K562 (cell line): ENCODE results near the gene UMODL1.

Source experiments
- CC2D1A ChIP-seq: fragments of 450-650 bp; IDR thresholded peaks from 2 replicates; pipeline ENCODE4 v1.6.1; 2017; ENCODE audit warnings: mild to moderate bottlenecking
- CREBBP ChIP-seq: IDR thresholded peaks from one replicate; pipeline ENCODE4 v1.6.1; 2012; ENCODE audit warnings: low read depth, mild to moderate bottlenecking, control low read depth, inconsistent platforms, low read length
- EP300 ChIP-seq: IDR thresholded peaks from 2 replicates; pipeline ENCODE4 v1.6.1; 2012; ENCODE audit warnings: low read length, improper control_type of control experiment
- FOXM1 ChIP-seq, 2 experiments: fragments of 450-650 bp in 1 of 2; sonication (generic) in 1 of 2; formaldehyde crosslinking in 1 of 2; IDR thresholded peaks; 2 replicates each; pipeline versions ENCODE4 v1.6.1 to v1.9.0; 2017 to 2022; ENCODE audit warnings: low read depth in 2 of 2, mild to moderate bottlenecking in 2 of 2, missing genetic modification reagents in 1 of 2, moderate library complexity in 1 of 2
- PTRF ChIP-seq: fragments of 450-650 bp; IDR thresholded peaks from 2 replicates; pipeline ENCODE4 v1.6.1; 2016; ENCODE audit warnings: mild to moderate bottlenecking, missing genetic modification characterization, missing compliant biosample characterization
- TCF7L2 ChIP-seq: fragments of 150-350 bp; IDR thresholded peaks from 2 replicates; pipeline ENCODE4 v1.6.1; 2016; ENCODE audit warnings: low read depth, mild to moderate bottlenecking, low read length, moderate library complexity
- ZNF124 ChIP-seq: sonication (generic); formaldehyde crosslinking; IDR thresholded peaks from 2 replicates; pipeline ENCODE4 v1.8.1; 2022; ENCODE audit warnings: missing genetic modification reagents
- ZNF146 ChIP-seq: IDR thresholded peaks from one replicate; pipeline ENCODE4 v1.6.1; 2018; ENCODE audit warnings: missing compliant biosample characterization; ENCODE audit not compliant: unreplicated experiment
- TF ChIP-seq, protein P1 (sequence below), 3 experiments: IDR thresholded peaks in 2 of 3; conservative IDR thresholded peaks in 1 of 3; 2 replicates each; pipeline ENCODE4 v1.5.1; 2011 to 2012; ENCODE audit warnings: low read length in 3 of 3, mild to moderate bottlenecking in 3 of 3, control low read depth in 2 of 3, improper control_type of control experiment in 1 of 3, inconsistent platforms in 1 of 3, low read depth in 1 of 3, mixed read lengths in 1 of 3, moderate library complexity in 1 of 3; ENCODE audit not compliant: insufficient read depth in 2 of 3
- TF ChIP-seq, protein P2 (sequence below): fragments of 450-650 bp; IDR thresholded peaks from 2 replicates; pipeline ENCODE4 v1.6.1; 2016; ENCODE audit warnings: low read depth

DNA sequence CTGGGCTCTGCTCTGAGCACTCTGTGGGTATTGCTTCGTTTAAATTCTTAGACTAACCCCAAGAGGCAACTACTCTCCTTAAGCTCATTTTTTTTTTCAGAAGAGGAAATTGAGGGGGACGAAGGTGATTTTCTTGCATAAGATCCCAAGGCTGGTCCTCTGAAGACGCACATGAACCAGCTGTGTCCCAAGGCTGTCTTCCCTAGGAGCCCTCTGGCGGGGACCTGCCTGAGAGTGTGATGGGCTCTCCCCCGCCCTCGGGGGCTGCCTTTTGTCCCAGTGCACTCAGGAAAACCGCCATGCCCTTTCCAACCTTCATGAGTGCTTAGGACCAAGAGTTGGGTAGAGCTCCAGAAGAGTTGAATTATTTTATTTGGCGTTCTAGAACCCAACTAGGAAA, 21.7 kb downstream of the UMODL1 start:
- TF ChIP-seq FOXM1 (IDR thresholded peaks at IDR 0.05; ENCODE audit: low read depth) = no peak
- no peak for TF ChIP-seq FOXM1 (CRISPR knock-in tag; IDR thresholded peaks at IDR 0.05; ENCODE audit: low read depth)
- no peak for TF ChIP-seq CC2D1A
- TF ChIP-seq, protein P1, sequence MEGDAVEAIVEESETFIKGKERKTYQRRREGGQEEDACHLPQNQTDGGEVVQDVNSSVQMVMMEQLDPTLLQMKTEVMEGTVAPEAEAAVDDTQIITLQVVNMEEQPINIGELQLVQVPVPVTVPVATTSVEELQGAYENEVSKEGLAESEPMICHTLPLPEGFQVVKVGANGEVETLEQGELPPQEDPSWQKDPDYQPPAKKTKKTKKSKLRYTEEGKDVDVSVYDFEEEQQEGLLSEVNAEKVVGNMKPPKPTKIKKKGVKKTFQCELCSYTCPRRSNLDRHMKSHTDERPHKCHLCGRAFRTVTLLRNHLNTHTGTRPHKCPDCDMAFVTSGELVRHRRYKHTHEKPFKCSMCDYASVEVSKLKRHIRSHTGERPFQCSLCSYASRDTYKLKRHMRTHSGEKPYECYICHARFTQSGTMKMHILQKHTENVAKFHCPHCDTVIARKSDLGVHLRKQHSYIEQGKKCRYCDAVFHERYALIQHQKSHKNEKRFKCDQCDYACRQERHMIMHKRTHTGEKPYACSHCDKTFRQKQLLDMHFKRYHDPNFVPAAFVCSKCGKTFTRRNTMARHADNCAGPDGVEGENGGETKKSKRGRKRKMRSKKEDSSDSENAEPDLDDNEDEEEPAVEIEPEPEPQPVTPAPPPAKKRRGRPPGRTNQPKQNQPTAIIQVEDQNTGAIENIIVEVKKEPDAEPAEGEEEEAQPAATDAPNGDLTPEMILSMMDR (IDR thresholded peaks at IDR 0.05 in 2 of 3, conservative IDR thresholded peaks at IDR 0.05 in 1 of 3; ENCODE audit: insufficient read depth in 2 of 3, low read depth in 1 of 3, low read length in 3 of 3) = no peak
- TF ChIP-seq, protein P2, sequence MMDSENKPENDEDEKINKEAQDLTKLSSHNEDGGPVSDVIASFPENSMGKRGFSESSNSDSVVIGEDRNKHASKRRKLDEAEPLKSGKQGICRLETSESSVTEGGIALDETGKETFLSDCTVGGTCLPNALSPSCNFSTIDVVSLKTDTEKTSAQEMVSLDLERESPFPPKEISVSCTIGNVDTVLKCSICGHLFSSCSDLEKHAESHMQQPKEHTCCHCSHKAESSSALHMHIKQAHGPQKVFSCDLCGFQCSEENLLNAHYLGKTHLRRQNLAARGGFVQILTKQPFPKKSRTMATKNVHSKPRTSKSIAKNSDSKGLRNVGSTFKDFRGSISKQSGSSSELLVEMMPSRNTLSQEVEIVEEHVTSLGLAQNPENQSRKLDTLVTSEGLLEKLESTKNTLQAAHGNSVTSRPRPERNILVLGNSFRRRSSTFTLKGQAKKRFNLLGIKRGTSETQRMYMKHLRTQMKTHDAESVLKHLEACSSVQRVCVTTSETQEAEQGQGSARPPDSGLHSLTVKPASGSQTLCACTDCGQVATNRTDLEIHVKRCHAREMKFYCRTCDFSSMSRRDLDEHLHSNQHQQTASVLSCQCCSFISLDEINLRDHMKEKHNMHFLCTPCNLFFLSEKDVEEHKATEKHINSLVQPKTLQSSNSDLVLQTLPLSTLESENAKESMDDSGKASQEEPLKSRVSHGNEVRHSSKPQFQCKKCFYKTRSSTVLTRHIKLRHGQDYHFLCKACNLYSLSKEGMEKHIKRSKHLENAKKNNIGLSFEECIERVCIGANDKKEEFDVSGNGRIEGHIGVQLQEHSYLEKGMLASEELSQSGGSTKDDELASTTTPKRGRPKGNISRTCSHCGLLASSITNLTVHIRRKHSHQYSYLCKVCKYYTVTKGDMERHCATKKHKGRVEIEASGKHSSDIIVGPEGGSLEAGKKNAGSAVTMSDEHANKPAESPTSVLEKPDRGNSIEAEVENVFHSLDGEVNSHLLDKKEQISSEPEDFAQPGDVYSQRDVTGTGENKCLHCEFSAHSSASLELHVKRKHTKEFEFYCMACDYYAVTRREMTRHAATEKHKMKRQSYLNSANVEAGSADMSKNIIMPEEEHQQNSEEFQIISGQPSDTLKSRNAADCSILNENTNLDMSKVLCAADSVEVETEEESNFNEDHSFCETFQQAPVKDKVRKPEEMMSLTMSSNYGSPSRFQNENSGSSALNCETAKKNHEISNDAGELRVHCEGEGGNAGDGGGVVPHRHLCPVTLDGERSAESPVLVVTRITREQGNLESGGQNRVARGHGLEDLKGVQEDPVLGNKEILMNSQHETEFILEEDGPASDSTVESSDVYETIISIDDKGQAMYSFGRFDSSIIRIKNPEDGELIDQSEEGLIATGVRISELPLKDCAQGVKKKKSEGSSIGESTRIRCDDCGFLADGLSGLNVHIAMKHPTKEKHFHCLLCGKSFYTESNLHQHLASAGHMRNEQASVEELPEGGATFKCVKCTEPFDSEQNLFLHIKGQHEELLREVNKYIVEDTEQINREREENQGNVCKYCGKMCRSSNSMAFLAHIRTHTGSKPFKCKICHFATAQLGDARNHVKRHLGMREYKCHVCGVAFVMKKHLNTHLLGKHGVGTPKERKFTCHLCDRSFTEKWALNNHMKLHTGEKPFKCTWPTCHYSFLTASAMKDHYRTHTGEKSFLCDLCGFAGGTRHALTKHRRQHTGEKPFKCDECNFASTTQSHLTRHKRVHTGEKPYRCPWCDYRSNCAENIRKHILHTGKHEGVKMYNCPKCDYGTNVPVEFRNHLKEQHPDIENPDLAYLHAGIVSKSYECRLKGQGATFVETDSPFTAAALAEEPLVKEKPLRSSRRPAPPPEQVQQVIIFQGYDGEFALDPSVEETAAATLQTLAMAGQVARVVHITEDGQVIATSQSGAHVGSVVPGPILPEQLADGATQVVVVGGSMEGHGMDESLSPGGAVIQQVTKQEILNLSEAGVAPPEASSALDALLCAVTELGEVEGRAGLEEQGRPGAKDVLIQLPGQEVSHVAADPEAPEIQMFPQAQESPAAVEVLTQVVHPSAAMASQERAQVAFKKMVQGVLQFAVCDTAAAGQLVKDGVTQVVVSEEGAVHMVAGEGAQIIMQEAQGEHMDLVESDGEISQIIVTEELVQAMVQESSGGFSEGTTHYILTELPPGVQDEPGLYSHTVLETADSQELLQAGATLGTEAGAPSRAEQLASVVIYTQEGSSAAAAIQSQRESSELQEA = no peak
- TF ChIP-seq TCF7L2 = no peak
- TF ChIP-seq EP300 = no peak
- TF ChIP-seq ZNF124 (CRISPR knock-in tag) = no peak
- TF ChIP-seq ZNF146 = no peak
- TF ChIP-seq CREBBP = no peak
- no peak for TF ChIP-seq PTRF
